CD4-positive, alpha-beta T cell treated with Interleukin-10 for 1 hour (primary cell): ENCODE measurements around the gene AUNIP.

Experiments
- DNase-seq: peaks from one replicate; pipeline ENCODE4 v3.0.0-alpha.2; 2020

The AUNIP gene, protein sequence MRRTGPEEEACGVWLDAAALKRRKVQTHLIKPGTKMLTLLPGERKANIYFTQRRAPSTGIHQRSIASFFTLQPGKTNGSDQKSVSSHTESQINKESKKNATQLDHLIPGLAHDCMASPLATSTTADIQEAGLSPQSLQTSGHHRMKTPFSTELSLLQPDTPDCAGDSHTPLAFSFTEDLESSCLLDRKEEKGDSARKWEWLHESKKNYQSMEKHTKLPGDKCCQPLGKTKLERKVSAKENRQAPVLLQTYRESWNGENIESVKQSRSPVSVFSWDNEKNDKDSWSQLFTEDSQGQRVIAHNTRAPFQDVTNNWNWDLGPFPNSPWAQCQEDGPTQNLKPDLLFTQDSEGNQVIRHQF

DNA sequence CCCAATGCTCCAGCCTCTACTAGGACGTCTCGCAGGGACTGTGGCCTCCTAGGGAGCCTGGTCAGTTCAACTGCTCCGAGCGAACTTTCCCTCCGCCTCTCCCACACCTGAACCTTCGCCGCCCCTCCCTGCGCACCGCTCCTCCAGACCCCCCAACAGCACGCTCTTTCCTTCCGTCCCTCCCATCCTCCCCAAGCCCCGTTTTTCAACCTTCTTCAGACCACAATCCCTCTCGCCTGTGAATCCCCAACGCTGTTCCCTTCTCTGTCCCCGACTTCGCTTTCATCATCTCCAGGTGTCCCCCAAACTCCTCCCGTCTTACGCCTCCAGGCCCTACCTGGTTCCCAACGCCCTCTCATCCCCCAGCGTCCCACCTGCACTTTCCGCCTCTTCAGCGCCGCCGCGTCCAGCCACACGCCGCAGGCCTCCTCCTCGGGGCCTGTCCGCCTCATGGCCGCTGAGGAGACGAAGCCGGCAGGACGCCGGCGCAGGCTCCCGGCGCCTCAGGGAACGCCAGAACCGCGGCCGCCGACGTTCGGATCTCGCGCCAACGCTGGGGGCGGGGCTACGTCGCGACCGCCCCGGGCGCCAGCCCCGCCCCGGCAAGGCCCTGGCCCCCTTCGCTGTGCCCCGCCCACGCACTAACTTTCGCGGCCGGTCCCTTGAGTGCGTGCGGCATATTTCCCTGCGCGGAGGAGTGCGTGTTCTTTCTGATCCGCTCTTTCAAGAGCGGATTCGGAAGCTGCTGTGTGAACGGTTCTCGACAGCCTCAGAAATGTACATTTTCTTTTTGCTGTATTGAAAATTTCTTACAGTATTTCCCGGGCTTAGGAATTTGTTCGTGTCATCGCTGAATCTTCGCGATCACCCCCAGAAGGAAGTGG, at the start of gene AUNIP:
TSS of gene AUNIP (minus strand) at position 552 of the 884 bp plus-strand sequence. CDS start at position 452, 100 bp downstream.
- peak; percentile 91 for DNase-seq

GRCh38 chr1:25909040-25909439, 49.8 kb upstream of the AUNIP start:
- DNase-seq = no peak

- no peak for DNase-seq
Measured at GRCh38 chr1:25908161-25908560, 48.9 kb upstream of the AUNIP start.

DNA sequence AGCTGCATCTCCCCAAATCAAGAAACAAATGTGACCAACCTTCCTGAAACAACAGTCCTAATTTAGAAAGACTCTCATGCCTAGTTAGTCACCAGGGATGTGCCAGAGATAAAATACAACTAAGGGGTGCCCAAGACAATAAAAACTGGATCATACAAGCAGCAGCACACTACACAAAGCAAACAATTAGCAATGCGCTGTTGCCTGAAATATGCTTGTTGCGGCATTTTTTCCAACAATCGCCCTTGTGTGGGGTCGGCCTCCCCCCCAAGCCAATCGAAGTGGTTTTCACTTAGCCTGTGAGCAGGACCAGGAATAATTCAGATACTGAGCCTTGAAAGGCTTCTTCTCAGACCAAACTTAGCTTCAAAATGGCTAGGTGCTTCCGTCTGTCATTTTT, 48.3 kb upstream of the AUNIP start:
- no peak for DNase-seq

- DNase-seq = peak; percentile 46
Measured at GRCh38 chr1:25906644-25907300, 47.5 kb upstream of the AUNIP start.

DNA sequence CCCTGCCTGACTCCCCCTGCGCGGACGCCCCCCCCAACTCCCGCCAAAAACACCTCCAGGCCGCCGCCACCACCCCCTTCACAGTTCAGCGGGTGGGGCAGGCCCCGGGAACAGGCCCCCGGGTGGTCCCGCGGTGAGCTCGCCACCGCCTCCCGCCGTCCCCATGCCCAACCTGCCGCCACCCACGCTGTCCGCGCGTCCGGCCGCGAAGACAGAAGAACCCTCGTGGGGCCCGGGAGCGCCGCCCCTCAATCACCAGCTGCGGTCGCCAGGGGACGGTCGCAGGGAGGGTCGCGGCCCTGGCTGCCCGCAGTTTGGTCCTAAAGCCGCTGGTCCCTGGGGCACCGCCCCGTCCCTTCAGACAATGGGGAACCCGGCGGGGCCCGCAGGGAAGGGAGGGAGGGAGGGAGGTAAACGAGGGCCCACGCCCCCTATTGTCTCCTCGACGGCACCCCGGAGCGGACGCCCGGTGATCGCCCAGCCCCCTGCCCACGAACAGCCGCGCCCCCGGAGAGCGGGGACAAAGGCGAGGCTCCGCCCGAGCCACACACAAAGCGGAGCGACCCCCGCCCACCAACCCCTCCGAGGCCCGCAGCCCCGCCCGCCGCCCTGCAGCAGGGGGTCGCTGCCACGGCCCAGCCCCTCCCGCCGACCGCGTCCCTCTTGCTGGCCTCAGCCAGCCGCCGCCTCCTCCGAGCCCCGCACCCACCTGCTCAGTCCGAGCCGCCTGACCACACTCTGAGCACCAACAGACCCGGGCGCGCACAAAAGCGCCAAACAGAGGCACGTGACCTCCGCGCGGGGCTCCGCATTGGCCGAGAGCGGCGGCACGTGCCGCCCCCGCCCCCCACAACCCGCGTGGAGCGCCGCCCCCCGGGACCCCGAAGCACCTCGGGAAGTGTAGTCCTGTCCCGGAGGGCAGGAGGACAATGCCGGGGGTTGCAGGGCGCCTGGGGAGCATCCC, 46.7 kb upstream of the AUNIP start, which contains the start of gene STMN1:
TSS of gene STMN1 (minus strand) at position 740 of the 964 bp plus-strand sequence. CDS start 1,743 bp downstream, outside the sequence.
- peak; percentile 91 for DNase-seq

DNA sequence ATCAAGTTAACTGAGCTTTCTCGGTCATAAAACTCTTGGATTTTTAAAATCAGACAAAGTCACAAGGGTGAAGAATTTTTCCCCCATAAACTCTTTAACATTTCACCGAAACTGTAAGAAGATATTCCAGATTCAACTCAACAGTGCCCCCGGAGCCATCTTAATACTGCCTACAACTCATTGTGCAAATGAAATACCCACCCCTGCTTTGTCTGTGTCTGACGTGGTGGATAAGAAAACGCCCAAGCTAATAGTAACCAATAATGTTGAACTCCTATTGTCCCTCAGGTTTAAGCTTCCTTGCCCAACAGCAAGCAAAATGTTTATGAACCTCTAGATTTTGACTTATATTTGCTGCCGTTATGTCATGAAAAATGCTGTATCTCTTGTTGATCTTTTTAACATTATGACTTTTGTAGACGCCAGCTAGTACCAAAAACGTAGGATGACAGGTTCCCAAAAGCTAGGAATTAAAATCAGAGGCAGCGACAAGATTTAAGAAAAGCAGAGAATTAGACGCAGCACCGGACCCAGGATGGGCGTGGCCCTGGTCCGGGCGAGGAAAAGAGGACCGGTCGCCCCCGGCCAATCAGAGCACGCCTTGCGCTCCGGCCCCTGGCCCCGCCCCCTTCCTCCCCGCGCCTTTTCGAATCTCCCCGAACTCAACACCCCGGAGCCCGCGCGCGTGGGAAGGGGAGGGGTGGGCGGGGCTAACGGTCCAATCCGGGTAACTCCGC, 45.9 kb upstream of the AUNIP start:
- peak; percentile 93 for DNase-seq

DNA sequence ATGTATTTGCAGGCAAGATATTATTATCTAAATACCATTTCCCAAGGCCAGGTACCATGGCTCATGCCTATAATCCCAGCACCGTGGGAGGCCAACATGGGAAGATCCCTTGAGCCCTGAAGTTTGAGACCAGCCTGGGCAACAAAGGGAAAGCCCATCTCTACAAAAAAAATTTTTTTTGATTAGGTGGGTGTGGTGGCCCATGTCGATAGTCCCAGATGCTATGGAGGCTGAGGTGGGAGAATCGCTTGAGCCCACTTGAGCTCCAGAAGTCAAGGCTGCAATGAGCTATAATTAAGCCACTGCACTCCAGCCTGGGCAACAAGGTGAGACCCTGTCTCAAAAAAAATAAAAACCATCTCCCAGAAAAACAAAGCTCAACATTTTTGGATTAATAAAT, 44.7 kb upstream of the AUNIP start:
- no peak for DNase-seq

GRCh38 chr1:25902462-25902861, 43.2 kb upstream of the AUNIP start:
- DNase-seq = no peak

- no peak for DNase-seq
Measured at GRCh38 chr1:25900219-25900618, 41.0 kb upstream of the AUNIP start.

GRCh38 chr1:25899792-25900191, 40.5 kb upstream of the AUNIP start:
- DNase-seq = no peak

- no peak for DNase-seq
Measured at GRCh38 chr1:25898223-25899015, 39.2 kb upstream of the AUNIP start.

DNA sequence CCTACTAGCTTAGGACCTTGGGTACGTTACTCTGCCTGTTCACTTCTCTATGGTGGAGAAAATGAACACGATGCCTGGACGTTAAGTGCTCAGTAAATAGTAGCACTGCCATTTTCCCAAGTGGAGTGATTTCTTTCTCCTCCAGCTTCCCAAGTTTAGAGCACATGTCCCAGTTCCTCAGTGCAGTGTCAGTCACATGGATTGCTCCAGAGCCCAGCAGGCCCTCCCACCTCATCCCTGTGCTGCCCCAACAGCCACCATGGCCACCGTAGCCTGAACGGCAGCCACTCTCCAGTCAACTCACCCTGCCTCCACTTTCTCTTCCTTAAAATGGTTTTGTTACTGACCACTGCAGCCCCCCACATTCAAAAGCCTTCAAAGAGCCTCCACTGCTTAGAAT, 38.5 kb upstream of the AUNIP start:
- DNase-seq = no peak

DNA sequence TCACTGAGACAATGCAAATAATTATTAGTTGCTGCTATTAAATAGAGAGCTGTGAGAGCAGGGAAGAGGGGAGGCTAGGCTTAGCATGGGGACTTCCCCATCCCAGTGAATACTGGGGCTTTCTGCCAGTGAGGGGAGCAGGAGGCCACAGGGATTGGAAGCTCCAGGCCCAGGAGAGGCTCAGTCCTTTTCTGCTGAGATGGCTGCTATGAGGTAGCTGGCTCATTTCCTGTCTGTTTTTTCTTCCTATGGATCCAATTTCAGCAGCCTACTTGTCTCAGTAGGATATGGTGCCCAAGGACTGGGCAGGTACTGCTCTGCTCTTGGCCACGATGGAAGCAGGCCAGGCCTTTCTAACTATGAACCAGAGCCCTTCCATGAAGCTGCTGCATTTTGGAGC, 37.0 kb upstream of the AUNIP start:
- no peak for DNase-seq

DNA sequence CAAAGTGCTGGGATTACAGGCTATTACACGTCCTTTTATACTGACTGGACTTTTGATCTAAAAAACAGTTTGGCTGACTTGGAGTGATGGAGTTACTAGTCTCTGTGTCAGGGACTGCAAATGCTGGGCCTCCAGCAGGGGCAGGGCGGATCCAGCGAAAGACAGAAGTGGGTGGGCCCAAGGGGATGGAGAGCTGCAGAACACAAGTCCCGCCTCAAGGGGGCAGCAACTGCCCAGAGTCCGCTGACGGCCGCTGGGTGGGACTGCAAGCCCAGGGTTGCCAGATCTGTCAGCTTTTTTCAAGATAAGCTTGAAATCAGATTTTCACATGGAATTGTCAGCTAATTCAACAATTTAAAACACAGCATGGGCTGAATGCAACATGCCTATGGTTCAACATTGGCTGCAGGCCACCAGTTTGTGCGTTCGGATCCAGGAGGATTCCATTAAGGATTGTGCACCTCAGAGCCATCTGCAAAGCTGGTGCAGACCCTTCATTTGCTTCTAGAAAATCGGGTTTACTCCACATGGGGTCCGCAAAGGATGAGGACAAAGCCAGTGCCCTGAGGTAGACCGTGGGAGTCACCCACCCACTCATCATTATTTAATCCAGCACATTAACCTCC, 36.2 kb upstream of the AUNIP start:
- DNase-seq = peak; percentile 94

DNA sequence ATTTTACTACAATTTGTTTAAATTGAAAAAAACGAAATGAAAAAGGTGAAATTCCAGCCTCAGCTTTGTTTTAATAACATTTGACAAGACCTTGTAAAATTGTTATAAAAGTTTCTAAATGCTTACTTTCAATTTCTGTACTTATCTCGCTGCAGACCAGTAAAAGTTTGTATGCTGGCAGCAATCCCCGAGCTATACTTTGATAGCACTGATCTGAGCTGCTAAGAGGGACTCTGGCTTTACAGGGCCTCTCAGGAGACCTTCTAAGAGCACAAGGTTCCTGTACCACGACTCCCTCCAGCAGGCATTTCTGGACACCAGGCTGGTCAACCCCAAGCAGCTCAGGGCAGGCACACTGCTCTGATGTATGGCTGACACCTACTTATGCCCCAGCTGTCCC, 33.9 kb upstream of the AUNIP start:
- no peak for DNase-seq

GRCh38 chr1:25891606-25892005, 32.3 kb upstream of the AUNIP start:
- DNase-seq = no peak

- no peak for DNase-seq
Measured at GRCh38 chr1:25890239-25891034, 31.2 kb upstream of the AUNIP start.

- no peak for DNase-seq
Measured at GRCh38 chr1:25889470-25889869, 30.2 kb upstream of the AUNIP start.
